Stimulated activated effector memory CD8-positive, alpha-beta T cell treated with anti-CD3 and anti-CD28 coated beads, Interleukin-12 subunit alpha, Interleukin-12 subunit beta, amount 100 ng/mL, for 72 hours (primary cell): Measurements from ENCODE around the gene FOXD4L1.
"Not testable (repeated sequence)": the region's sequence is repeated elsewhere in the genome, so short reads cannot be mapped to it uniquely, and the experiment has no call there.

Experiments
- ATAC-seq: fragments of 150-1000 bp; cut with Tn5 transposase; 2 replicates; pipeline ENCODE4 v1.10.0; 2021
- DNase-seq, 2 donors: peaks; one replicate each; pipeline ENCODE4 v3.0.0; 2021 to 2022; ENCODE audit warnings: low spot score in 2 of 2
- H3K27ac Mint-ChIP-seq: one replicate; pipeline ENCODE4 v1.8.0; 2022; ENCODE audit warnings: mild to moderate bottlenecking, mixed read lengths
- H3K36me3 Mint-ChIP-seq: one replicate; pipeline ENCODE4 v1.8.0; 2022; ENCODE audit warnings: mild to moderate bottlenecking, mixed read lengths
- H3K4me1 Mint-ChIP-seq: one replicate; pipeline ENCODE4 v1.8.0; 2022; ENCODE audit warnings: mixed read lengths
- H3K4me3 Mint-ChIP-seq: one replicate; pipeline ENCODE4 v1.8.0; 2022; ENCODE audit warnings: mild to moderate bottlenecking, mixed read lengths
- H3K9me3 Mint-ChIP-seq: one replicate; pipeline ENCODE4 v1.8.0; 2022; ENCODE audit warnings: mixed read lengths

The FOXD4L1 gene

GRCh38 chr2:113511859-113512258 lies 13.4 kb downstream of the FOXD4L1 start:
- ATAC-seq: peak; percentile 17
- not testable (repeated sequence) for H3K36me3 Mint-ChIP-seq, H3K4me3 Mint-ChIP-seq, DNase-seq, H3K9me3 Mint-ChIP-seq, H3K4me1 Mint-ChIP-seq, H3K27ac Mint-ChIP-seq

- not testable (repeated sequence) for H3K36me3 Mint-ChIP-seq, H3K4me1 Mint-ChIP-seq, H3K9me3 Mint-ChIP-seq, ATAC-seq, H3K4me3 Mint-ChIP-seq, DNase-seq, H3K27ac Mint-ChIP-seq
These were observed 17.0 kb downstream of the FOXD4L1 start for GRCh38 chr2:113515457-113515856.

- not testable (repeated sequence) for DNase-seq, H3K36me3 Mint-ChIP-seq, H3K4me3 Mint-ChIP-seq, ATAC-seq, H3K9me3 Mint-ChIP-seq, H3K4me1 Mint-ChIP-seq, H3K27ac Mint-ChIP-seq
These were observed 17.5 kb downstream of the FOXD4L1 start for GRCh38 chr2:113515995-113516394.

- H3K4me3 Mint-ChIP-seq, H3K27ac Mint-ChIP-seq, H3K4me1 Mint-ChIP-seq, H3K36me3 Mint-ChIP-seq, H3K9me3 Mint-ChIP-seq, DNase-seq: not testable (repeated sequence)
- peak; percentile 77 for ATAC-seq
These were observed 18.6 kb downstream of the FOXD4L1 start for GRCh38 chr2:113517025-113517424.

- H3K9me3 Mint-ChIP-seq, ATAC-seq, H3K36me3 Mint-ChIP-seq, H3K4me1 Mint-ChIP-seq, DNase-seq, H3K4me3 Mint-ChIP-seq, H3K27ac Mint-ChIP-seq: not testable (repeated sequence)
These were observed 22.4 kb downstream of the FOXD4L1 start for GRCh38 chr2:113520837-113521236.

GRCh38 chr2:113521492-113521891 lies 23.0 kb downstream of the FOXD4L1 start:
- H3K27ac Mint-ChIP-seq, ATAC-seq, H3K4me1 Mint-ChIP-seq, H3K9me3 Mint-ChIP-seq, H3K36me3 Mint-ChIP-seq, H3K4me3 Mint-ChIP-seq, DNase-seq: not testable (repeated sequence)

GRCh38 chr2:113524986-113525385 lies 26.5 kb downstream of the FOXD4L1 start:
- H3K36me3 Mint-ChIP-seq, H3K4me1 Mint-ChIP-seq, H3K27ac Mint-ChIP-seq, H3K9me3 Mint-ChIP-seq, DNase-seq, ATAC-seq, H3K4me3 Mint-ChIP-seq: not testable (repeated sequence)

- H3K9me3 Mint-ChIP-seq, H3K27ac Mint-ChIP-seq, H3K4me3 Mint-ChIP-seq, DNase-seq, H3K36me3 Mint-ChIP-seq, H3K4me1 Mint-ChIP-seq: not testable (repeated sequence)
- ATAC-seq: peak; percentile 81
These were observed 29.0 kb downstream of the FOXD4L1 start for GRCh38 chr2:113527350-113528045.

- not testable (repeated sequence) for H3K27ac Mint-ChIP-seq, DNase-seq, H3K4me3 Mint-ChIP-seq, H3K9me3 Mint-ChIP-seq, H3K4me1 Mint-ChIP-seq, ATAC-seq, H3K36me3 Mint-ChIP-seq
These were observed 29.7 kb downstream of the FOXD4L1 start for GRCh38 chr2:113528126-113528525.

GRCh38 chr2:113528904-113529303 lies 30.4 kb downstream of the FOXD4L1 start:
- DNase-seq, H3K4me3 Mint-ChIP-seq, H3K9me3 Mint-ChIP-seq, H3K36me3 Mint-ChIP-seq, H3K27ac Mint-ChIP-seq, ATAC-seq, H3K4me1 Mint-ChIP-seq: not testable (repeated sequence)

GRCh38 chr2:113532991-113533390 lies 34.5 kb downstream of the FOXD4L1 start:
- ATAC-seq, H3K36me3 Mint-ChIP-seq, H3K4me1 Mint-ChIP-seq, DNase-seq, H3K9me3 Mint-ChIP-seq, H3K27ac Mint-ChIP-seq, H3K4me3 Mint-ChIP-seq: not testable (repeated sequence)

- not testable (repeated sequence) for ATAC-seq, DNase-seq, H3K4me1 Mint-ChIP-seq, H3K4me3 Mint-ChIP-seq, H3K27ac Mint-ChIP-seq, H3K36me3 Mint-ChIP-seq, H3K9me3 Mint-ChIP-seq
These were observed 38.1 kb downstream of the FOXD4L1 start for GRCh38 chr2:113536573-113536972.

GRCh38 chr2:113540834-113541203 lies 42.4 kb downstream of the FOXD4L1 start:
- H3K36me3 Mint-ChIP-seq, ATAC-seq, H3K4me1 Mint-ChIP-seq, DNase-seq, H3K9me3 Mint-ChIP-seq: not testable (repeated sequence)
- Mint-ChIP-seq H3K27ac (peak overlapping the region; percentile 34), H3K4me3 (peak overlapping the region; percentile 69)

GRCh38 chr2:113541204-113541975 lies 42.9 kb downstream of the FOXD4L1 start:
- not testable (repeated sequence) for H3K4me1 Mint-ChIP-seq, H3K9me3 Mint-ChIP-seq, H3K36me3 Mint-ChIP-seq
- Mint-ChIP-seq H3K4me3 (peak overlapping the region; percentile 69), H3K27ac (peak overlapping the region; percentile 34)
- peak; percentile 77 for ATAC-seq
- peak; percentile 14 to 59 for DNase-seq

- H3K27ac Mint-ChIP-seq, H3K9me3 Mint-ChIP-seq, H3K4me1 Mint-ChIP-seq, H3K36me3 Mint-ChIP-seq: not testable (repeated sequence)
- DNase-seq: peak in 1 of 2 donors; percentile 9
- H3K4me3 Mint-ChIP-seq: peak overlapping the region; percentile 69
- peak; percentile 65 for ATAC-seq
These were observed 43.6 kb downstream of the FOXD4L1 start for GRCh38 chr2:113541976-113542485.

- H3K9me3 Mint-ChIP-seq, ATAC-seq, H3K27ac Mint-ChIP-seq, H3K36me3 Mint-ChIP-seq, DNase-seq, H3K4me1 Mint-ChIP-seq: not testable (repeated sequence)
- peak overlapping the region; percentile 69 for H3K4me3 Mint-ChIP-seq
These were observed 44.1 kb downstream of the FOXD4L1 start for GRCh38 chr2:113542529-113542928.
